Ishikawa (cell line): ENCODE results near the gene FGF13.

ENCODE experiments used
- CEBPB ChIP-seq: IDR thresholded peaks from 2 replicates; pipeline ENCODE4 v1.6.1; 2012
- CREB1 ChIP-seq: IDR thresholded peaks from 2 replicates; pipeline ENCODE4 v1.6.1; 2012; ENCODE audit warnings: low read depth
- EGR1 ChIP-seq: IDR thresholded peaks from 2 replicates; pipeline ENCODE4 v1.6.1; 2012
- EP300 ChIP-seq: IDR thresholded peaks from 2 replicates; pipeline ENCODE4 v1.6.1; 2012; ENCODE audit warnings: borderline replicate concordance
- FOXM1 ChIP-seq: IDR thresholded peaks from 2 replicates; pipeline ENCODE4 v1.6.1; 2012; ENCODE audit warnings: low read depth, borderline replicate concordance
- NFIC ChIP-seq: IDR thresholded peaks from 2 replicates; pipeline ENCODE4 v1.6.1; 2012
- RAD21 ChIP-seq: IDR thresholded peaks from 2 replicates; pipeline ENCODE4 v1.6.1; 2012; ENCODE audit warnings: low read depth
- REST ChIP-seq: IDR thresholded peaks from 2 replicates; pipeline ENCODE4 v1.6.1; 2012; ENCODE audit warnings: low read depth, mild to moderate bottlenecking
- TCF12 ChIP-seq: IDR thresholded peaks from 2 replicates; pipeline ENCODE4 v1.6.1; 2012; ENCODE audit warnings: low read depth
- TEAD4 ChIP-seq: IDR thresholded peaks from 2 replicates; pipeline ENCODE4 v1.6.1; 2012
- YY1 ChIP-seq: IDR thresholded peaks from 2 replicates; pipeline ENCODE4 v1.6.1; 2012; ENCODE audit warnings: low read depth
- ZBTB7A ChIP-seq: IDR thresholded peaks from 2 replicates; pipeline ENCODE4 v1.6.1; 2012; ENCODE audit warnings: low read depth
- TF ChIP-seq, protein P1 (sequence below): IDR thresholded peaks from 2 replicates; pipeline ENCODE4 v1.6.1; 2012
- TF ChIP-seq, protein P2 (sequence below): IDR thresholded peaks from 2 replicates; pipeline ENCODE4 v1.6.1; 2012

DNA sequence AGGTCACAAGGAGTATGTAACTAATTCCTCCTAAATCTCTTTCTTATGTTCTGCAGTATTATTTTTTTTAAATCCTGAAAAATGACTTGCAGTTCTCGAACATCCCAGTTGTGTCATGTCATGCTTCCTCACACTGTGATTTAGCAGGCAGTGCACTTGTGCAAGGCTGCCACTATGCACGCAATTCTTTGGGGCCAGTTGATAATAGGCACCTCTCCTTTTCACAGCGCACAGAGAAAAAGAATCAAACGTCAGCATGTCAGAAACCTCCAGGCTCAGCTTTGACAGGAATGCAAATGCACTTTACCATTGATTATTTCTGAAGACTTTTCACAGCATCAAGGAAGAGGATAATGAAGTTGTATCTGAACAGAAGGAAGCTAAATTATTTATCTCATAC, 62.9 kb downstream of the FGF13 start:
- TF ChIP-seq EGR1 (no peak), CEBPB (no peak), RAD21 (no peak), EP300 (no peak), REST (no peak), FOXM1 (no peak), NFIC (no peak), ZBTB7A (no peak), YY1 (no peak), CREB1 (no peak), TEAD4 (no peak), TCF12 (no peak)
- TF ChIP-seq, protein P1, sequence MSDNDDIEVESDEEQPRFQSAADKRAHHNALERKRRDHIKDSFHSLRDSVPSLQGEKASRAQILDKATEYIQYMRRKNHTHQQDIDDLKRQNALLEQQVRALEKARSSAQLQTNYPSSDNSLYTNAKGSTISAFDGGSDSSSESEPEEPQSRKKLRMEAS = no peak
- TF ChIP-seq, protein P2, sequence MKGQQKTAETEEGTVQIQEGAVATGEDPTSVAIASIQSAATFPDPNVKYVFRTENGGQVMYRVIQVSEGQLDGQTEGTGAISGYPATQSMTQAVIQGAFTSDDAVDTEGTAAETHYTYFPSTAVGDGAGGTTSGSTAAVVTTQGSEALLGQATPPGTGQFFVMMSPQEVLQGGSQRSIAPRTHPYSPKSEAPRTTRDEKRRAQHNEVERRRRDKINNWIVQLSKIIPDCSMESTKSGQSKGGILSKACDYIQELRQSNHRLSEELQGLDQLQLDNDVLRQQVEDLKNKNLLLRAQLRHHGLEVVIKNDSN = no peak
